GM18505 (cell line): ENCODE measurements around the gene RAC2.

Experiments
- ATAC-seq: cut with Tn5 transposase; IDR thresholded peaks from one replicate; pipeline ENCODE4 v1.9.1; 2021; ENCODE audit not compliant: unreplicated experiment
- POLR2A ChIP-seq: IDR thresholded peaks from 4 replicates; pipeline ENCODE4 v1.6.1; 2011; ENCODE audit warnings: borderline replicate concordance; ENCODE audit not compliant: insufficient read depth, insufficient read length; ENCODE audit errors: extremely low read depth

Gene RAC2

DNA sequence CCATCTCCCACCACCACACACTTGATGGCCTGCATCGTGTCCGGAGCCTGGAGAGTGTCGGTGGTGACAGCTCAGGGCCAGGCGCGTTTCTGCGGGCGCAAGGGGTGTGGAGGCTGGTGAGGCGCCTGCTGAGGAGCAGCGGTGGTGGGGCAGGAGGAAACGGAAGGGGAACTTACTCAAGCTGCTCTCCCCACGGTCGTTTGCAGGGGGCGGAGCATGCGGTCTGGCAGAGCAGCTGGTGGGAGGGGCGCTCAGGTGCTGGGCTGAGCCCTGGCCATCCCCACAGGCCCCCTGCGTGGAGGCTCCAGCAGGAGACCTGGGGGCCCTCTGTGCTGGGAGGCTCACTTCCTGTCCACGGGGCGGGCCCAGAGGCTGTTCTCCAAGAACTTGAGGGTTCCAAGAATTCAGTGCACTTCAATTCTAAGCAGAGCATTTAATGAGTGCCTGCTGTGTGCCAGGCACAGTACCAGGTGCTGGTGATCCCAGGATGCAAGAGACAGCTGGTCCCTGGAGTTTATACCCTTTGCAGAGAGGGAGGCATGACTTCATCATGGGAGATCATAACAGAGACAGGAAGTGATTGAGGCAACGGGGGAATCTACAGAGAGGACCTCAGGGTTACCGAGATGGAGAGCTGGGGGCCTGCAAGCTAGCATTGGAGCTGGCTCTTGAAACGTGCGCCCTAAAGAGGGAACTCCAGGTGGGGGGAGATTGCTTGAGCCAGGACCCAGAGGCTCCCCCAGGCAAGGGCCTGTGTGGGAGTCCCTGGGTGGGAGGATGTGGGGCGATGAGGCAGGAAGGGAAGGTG lies at the start of gene RAC2:
TSS of gene RAC2 (minus strand) at position 156 of the 808 bp plus-strand sequence. CDS start at position 35, 121 bp downstream.
- ATAC-seq = peak; percentile 47
- TF ChIP-seq POLR2A = peak; percentile 92

DNA sequence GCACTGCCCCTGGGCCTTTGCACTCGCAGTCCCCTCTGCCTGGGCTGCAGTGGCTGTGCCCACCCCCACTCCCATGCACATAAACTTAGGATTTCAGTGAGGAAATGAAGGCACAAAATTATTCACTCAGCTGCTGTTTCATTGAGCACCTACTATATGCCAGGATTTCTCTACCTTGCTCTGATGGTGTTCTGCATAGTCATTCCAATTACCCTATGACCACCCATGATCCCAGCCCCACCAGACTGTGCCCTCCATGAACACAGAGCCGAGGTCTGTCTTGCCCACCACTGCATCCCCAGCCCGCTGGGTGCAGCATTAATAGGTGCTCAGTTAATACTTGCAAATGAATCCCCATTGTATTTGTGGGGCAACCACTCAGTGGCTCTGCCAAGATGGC lies 49.1 kb upstream of the RAC2 start:
- TF ChIP-seq POLR2A = no peak
- ATAC-seq = no peak

DNA sequence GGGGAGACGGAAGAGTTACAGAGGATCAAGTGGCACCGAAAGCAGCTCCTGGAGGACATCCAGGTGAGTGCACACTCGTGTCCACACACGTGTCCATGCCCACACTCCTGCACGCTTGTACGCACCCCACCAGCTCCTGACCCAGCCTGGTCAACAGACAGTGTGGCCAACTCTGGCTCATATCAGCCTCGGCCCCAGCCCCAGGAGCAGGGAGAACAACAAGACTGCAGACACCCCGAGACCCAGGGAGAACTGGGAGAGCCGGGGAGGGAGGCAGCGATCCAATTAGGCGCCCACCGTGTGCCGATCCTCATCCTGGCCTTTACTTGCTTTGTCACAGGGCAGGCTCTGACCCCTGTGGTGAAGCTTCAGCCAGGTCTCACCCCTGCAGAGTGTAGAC lies 48.6 kb upstream of the RAC2 start:
- no peak for TF ChIP-seq POLR2A
- ATAC-seq = no peak

- TF ChIP-seq POLR2A = no peak
These were observed 47.7 kb upstream of the RAC2 start for GRCh38 chr22:37291559-37292298.

DNA sequence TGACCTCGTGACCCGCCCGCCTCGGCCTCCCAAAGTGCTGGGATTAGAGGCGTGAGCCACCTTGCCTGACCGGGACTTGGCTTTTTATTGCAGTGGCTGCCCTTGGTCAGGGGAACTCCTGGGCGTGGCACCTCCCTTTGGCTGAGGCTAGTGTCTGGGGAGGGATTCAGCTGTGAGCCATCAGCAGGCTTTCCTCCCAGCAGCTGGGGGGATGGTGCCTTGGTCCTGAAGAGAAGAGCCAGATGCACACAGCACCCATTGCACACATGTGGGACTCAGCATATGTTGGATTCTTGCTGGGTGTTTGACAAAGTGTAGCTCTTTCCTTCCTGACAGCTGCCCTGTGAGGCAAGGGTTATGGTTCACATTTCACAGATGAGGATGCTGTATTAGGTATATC lies 46.7 kb upstream of the RAC2 start:
- no peak for ATAC-seq
- TF ChIP-seq POLR2A = no peak

More at GRCh38 chr22:37291559-37292298, 47.7 kb upstream of the RAC2 start:
- no peak for ATAC-seq

- no peak for ATAC-seq
- TF ChIP-seq POLR2A = no peak
These were observed 45.2 kb upstream of the RAC2 start for GRCh38 chr22:37289156-37289735.

GRCh38 chr22:37288521-37288920 lies 44.5 kb upstream of the RAC2 start:
- no peak for TF ChIP-seq POLR2A
- no peak for ATAC-seq

DNA sequence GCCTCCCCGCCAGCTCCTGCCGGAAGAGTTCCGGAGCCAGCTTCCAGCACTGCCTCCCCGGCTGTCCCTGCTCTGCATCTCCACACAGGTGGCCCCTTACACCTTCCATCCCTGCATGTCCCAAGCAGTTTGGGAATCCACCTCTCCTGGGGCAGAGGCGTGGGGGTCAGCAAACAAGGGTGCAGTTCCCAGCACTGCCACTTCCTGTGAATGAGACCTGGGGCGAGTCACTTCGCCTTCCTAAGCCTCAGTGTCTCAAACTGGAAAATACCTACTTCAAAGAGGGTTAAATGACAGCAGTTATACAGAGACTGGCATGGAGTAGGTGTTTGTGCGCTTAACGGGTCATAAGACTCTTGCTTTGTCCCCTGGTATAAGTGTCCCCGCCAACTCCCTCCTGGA lies 43.5 kb upstream of the RAC2 start:
- ATAC-seq = no peak
- TF ChIP-seq POLR2A = no peak

- ATAC-seq = no peak
- no peak for TF ChIP-seq POLR2A
These were observed 41.9 kb upstream of the RAC2 start for GRCh38 chr22:37285937-37286336.

- no peak for TF ChIP-seq POLR2A
- peak; percentile 51 for ATAC-seq
These were observed 40.8 kb upstream of the RAC2 start for GRCh38 chr22:37284805-37285355.

- no peak for ATAC-seq
- TF ChIP-seq POLR2A = no peak
These were observed 40.2 kb upstream of the RAC2 start for GRCh38 chr22:37284126-37284804.

DNA sequence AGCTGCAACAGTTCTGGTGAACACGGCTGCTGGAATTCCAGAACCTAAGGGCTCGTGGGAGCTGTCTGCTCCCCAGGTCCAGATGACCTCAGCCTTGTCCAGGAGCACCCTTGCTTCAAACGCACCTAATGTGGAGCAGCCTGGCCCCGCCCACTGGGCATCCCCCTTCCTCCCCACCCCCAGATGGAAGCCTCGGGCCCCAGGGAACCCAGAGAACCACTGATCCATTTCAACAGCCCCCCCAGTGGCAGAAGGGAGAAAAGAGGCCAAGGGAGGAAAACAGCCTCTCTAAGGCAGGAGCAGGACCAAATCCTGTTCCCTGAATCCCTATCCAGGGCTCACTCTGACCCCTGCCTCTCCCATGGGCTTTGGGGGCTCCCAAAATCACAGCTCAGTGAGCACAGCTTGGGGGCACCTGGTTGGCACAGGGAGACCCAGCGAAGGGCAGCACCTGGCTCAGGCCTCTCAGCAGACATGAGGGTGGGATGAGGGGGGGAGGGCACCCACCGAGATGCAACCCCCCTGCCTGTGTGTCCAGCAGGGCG lies 39.4 kb upstream of the RAC2 start:
- no peak for TF ChIP-seq POLR2A
- no peak for ATAC-seq

GRCh38 chr22:37282385-37282677 lies 38.3 kb upstream of the RAC2 start, which contains the start of gene CYTH4:
Gene CYTH4, plus strand, starts transcription at chr22:37282508. Its CDS starts 62 bp downstream, at chr22:37282570.
- ATAC-seq = no peak
- peak; percentile 61 for TF ChIP-seq POLR2A

GRCh38 chr22:37281646-37282384 lies 37.7 kb upstream of the RAC2 start:
- no peak for ATAC-seq

More at GRCh38 chr22:37281646-37282384, 37.7 kb upstream of the RAC2 start:
- no peak for TF ChIP-seq POLR2A
